Measurements from ENCODE around the gene POLR1A. TPM values are rescaled to one million over a fixed set of nuclear protein-coding genes. Genes with fewer than 3 reads are reported as not detected.

Gene POLR1A
- total and polyA plus RNA-seq, 2 of the 13 experiments (the other 11 are each of a cell fraction or from before 2014, with no cell fraction given), result 7.2 to 39.9 TPM

GRCh38 chr2:86026744-86027065, 79.0 kb downstream of the POLR1A start:
- FAIRE-seq, result no peak
- TSS peak; percentile 9 for BruUV-seq (replicated peaks)
- Histone ChIP-seq H3K36me3 (replicated peaks in 1 of 2; ENCODE audit: control insufficient read depth in 1 of 2, insufficient read depth in 2 of 2, low read length in 2 of 2) (peaks cover 36 to 65% of the 10 kb centered on the region in 2 experiments), H3K27ac (ENCODE audit: extremely low read length, insufficient read depth, low read length) (no peak overlapping the region), H3K4me2 (ENCODE audit: low read depth, low read length) (no peak overlapping the region), H3K4me1 (ENCODE audit: insufficient read depth, low read length) (peaks cover 14% of the 10 kb centered on the region), H4K20me1 (ENCODE audit: insufficient read depth, low read length) (no peaks in the 10 kb centered on the region), H3K79me2 (ENCODE audit: insufficient read depth, low read length) (no peaks in the 10 kb centered on the region), H3K27me3 (ENCODE audit: control insufficient read depth in 1 of 2, insufficient read depth in 2 of 2, low read length in 2 of 2) (no peaks in the 10 kb centered on the region), H3K9me3 (ENCODE audit: low read length) (no peaks in the 10 kb centered on the region), H2AFZ (ENCODE audit: low read length) (no peak overlapping the region), H3K4me3 (replicated peaks in 1 of 3; ENCODE audit: insufficient read depth in 1 of 3, low read depth in 2 of 3, low read length in 3 of 3) (no peak overlapping the region), H3K9ac (ENCODE audit: insufficient read depth, low read depth, low read length) (no peak overlapping the region)
- peak; percentile 19 for TF ChIP-seq AGO2 (optimal IDR thresholded peaks at IDR 0.05; ENCODE audit: low read depth, low read length)
- TF ChIP-seq HNF4A (CRISPR knock-in tag; IDR thresholded peaks at IDR 0.05), result no peak
- TF ChIP-seq ISL2 (CRISPR knock-in tag; IDR thresholded peaks at IDR 0.05), result no peak
- no peak for TF ChIP-seq ZNF850 (CRISPR knock-in tag; conservative IDR thresholded peaks at IDR 0.05)
- no peak for TF ChIP-seq SNAPC5 (CRISPR knock-in tag; IDR thresholded peaks at IDR 0.05; ENCODE audit: borderline replicate concordance)
- TF ChIP-seq KLF11 (CRISPR knock-in tag; IDR thresholded peaks at IDR 0.05), result no peak
- TF ChIP-seq NR2F2 (IDR thresholded peaks at IDR 0.05; ENCODE audit: borderline replicate concordance, low read depth), result no peak
- TF ChIP-seq ZC3H13 (CRISPR knock-in tag; IDR thresholded peaks at IDR 0.05), result 0 out of 2 replicates have a peak, but pooled peaks have one; percentile 43
- WGBS (ENCODE audit: low lambda C conversion rate), result 100% methylated on average over 3 of the region's 6 CpGs
- in situ Hi-C loops (cut with HindIII; ENCODE audit: extremely low pct_ligation_motif_present, low pct_unique_long_range_greater_than_20kb), result no loop called here
- ChIA-PET CTCF (ENCODE audit: low intra/inter-chr PET ratio, low total read pairs) (no interaction called here), POLR2A (no interaction called here)
- intact Hi-C loops (cut with micrococcal nuclease; ENCODE audit: unreplicated experiment), result no loop called here
- DNase-seq (ENCODE audit: low spot score), result no peak
- ATAC-seq, result no peak

- ChIA-PET CTCF (ENCODE audit: low intra/inter-chr PET ratio, low total read pairs) (no interaction called here), POLR2A (no interaction called here)
Measured at GRCh38 chr2:86025976-86026743, 79.5 kb downstream of the POLR1A start.

More at GRCh38 chr2:86025976-86026743, 79.5 kb downstream of the POLR1A start:
- H3K27me3 ChIP-seq (ENCODE audit: control insufficient read depth in 1 of 2, insufficient read depth in 2 of 2, low read length in 2 of 2), result no peaks in the 10 kb centered on the region
- H3K9me3 ChIP-seq (ENCODE audit: low read length), result no peaks in the 10 kb centered on the region
- H3K27ac ChIP-seq (ENCODE audit: extremely low read length, insufficient read depth, low read length), result no peak overlapping the region
- H2AFZ ChIP-seq (ENCODE audit: low read length), result no peak overlapping the region
- H3K4me3 ChIP-seq (replicated peaks in 1 of 3; ENCODE audit: insufficient read depth in 1 of 3, low read depth in 2 of 3, low read length in 3 of 3), result no peak overlapping the region
- TF ChIP-seq, protein P1, sequence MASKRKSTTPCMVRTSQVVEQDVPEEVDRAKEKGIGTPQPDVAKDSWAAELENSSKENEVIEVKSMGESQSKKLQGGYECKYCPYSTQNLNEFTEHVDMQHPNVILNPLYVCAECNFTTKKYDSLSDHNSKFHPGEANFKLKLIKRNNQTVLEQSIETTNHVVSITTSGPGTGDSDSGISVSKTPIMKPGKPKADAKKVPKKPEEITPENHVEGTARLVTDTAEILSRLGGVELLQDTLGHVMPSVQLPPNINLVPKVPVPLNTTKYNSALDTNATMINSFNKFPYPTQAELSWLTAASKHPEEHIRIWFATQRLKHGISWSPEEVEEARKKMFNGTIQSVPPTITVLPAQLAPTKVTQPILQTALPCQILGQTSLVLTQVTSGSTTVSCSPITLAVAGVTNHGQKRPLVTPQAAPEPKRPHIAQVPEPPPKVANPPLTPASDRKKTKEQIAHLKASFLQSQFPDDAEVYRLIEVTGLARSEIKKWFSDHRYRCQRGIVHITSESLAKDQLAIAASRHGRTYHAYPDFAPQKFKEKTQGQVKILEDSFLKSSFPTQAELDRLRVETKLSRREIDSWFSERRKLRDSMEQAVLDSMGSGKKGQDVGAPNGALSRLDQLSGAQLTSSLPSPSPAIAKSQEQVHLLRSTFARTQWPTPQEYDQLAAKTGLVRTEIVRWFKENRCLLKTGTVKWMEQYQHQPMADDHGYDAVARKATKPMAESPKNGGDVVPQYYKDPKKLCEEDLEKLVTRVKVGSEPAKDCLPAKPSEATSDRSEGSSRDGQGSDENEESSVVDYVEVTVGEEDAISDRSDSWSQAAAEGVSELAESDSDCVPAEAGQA (IDR thresholded peaks at IDR 0.05; ENCODE audit: low read depth), result no peak
- TF ChIP-seq, protein P1 (CRISPR knock-in tag; IDR thresholded peaks at IDR 0.05; ENCODE audit: borderline replicate concordance), result no peak
- TF ChIP-seq FOXC1 (CRISPR knock-in tag; IDR thresholded peaks at IDR 0.05; ENCODE audit: borderline replicate concordance) (no peak), RBM22 (optimal IDR thresholded peaks at IDR 0.05; ENCODE audit: low read length) (peak; percentile 54)
- H3K79me2 ChIP-seq (ENCODE audit: insufficient read depth, low read length), result no peaks in the 10 kb centered on the region
- no peak overlapping the region for H3K9ac ChIP-seq (ENCODE audit: insufficient read depth, low read depth, low read length)
- no TSS peak for BruUV-seq (replicated peaks)
- intact Hi-C loops (cut with micrococcal nuclease; ENCODE audit: unreplicated experiment) (no loop called here), in situ Hi-C loops (cut with HindIII; ENCODE audit: extremely low pct_ligation_motif_present, low pct_unique_long_range_greater_than_20kb) (no loop called here)
- peaks cover 30 to 60% of the 10 kb centered on the region in 2 experiments for H3K36me3 ChIP-seq (replicated peaks in 1 of 2; ENCODE audit: control insufficient read depth in 1 of 2, insufficient read depth in 2 of 2, low read length in 2 of 2)
- no peak overlapping the region for H3K4me2 ChIP-seq (ENCODE audit: low read depth, low read length)
- no peaks in the 10 kb centered on the region for H4K20me1 ChIP-seq (ENCODE audit: insufficient read depth, low read length)
- DNase-seq (ENCODE audit: low spot score) (no peak), FAIRE-seq (no peak), ATAC-seq (no peak)
- H3K4me1 ChIP-seq (ENCODE audit: insufficient read depth, low read length), result peaks cover 14% of the 10 kb centered on the region
- WGBS (ENCODE audit: low lambda C conversion rate), result 95% methylated on average over 8 of the region's 8 CpGs
